CD4-positive, alpha-beta T cell (primary cell): ENCODE results near the gene GPD2. TPM values are rescaled to one million over a fixed set of nuclear protein-coding genes. Genes with fewer than 3 reads are reported as not detected.

ENCODE experiments used
- ATAC-seq: fragments of 200-7000 bp; cut with Tn5 transposase; one replicate; pipeline ENCODE4 v1.10.0; 2022; ENCODE audit warnings: mild to moderate bottlenecking; ENCODE audit not compliant: poor library complexity
- CTCF ChIA-PET: fragments of 350-600 bp; sonication (Branson Sonifier 250); formaldehyde crosslinking; loops from one replicate; lab custom pipeline; 2021; ENCODE audit warnings: antibody characterized with exemption, inconsistent platforms; lab: Charles Lee
- POLR2A ChIA-PET: fragments of 350-600 bp; sonication (Branson Sonifier 250); formaldehyde crosslinking; loops from one replicate; lab custom pipeline; 2021; ENCODE audit warnings: antibody characterized with exemption, inconsistent platforms; lab: Charles Lee
- DNase-seq, 14 experiments: peaks; one replicate each; pipeline ENCODE4 v3.0.0-alpha.2; 2013 to 2020; ENCODE audit warnings: mixed read lengths in 2 of 14
- H3K27ac ChIP-seq, 2 donors: one replicate each; pipeline versions ENCODE4 v1.5.1 to v1.7.0; 2013; ENCODE audit warnings: low read length in 2 of 2, low read depth in 1 of 2, mild to moderate bottlenecking in 1 of 2
- H3K27me3 ChIP-seq, 2 experiments: 1 replicate in 1 of 2; 2 replicates in 1 of 2; pipeline versions ENCODE4 v1.6.1 to v1.7.0; 2013; ENCODE audit warnings: low read length in 2 of 2, control low read depth in 1 of 2, mild to moderate bottlenecking in 1 of 2, moderate library complexity in 1 of 2; ENCODE audit not compliant: insufficient read depth in 2 of 2, control insufficient read depth in 1 of 2
- H3K36me3 ChIP-seq: one replicate; pipeline ENCODE4 v1.6.1; 2013; ENCODE audit warnings: low read length, control low read depth; ENCODE audit not compliant: insufficient read depth
- H3K4me1 ChIP-seq: one replicate; pipeline ENCODE4 v1.6.1; 2013; ENCODE audit warnings: low read length, control low read depth; ENCODE audit not compliant: insufficient read depth
- H3K4me3 ChIP-seq: one replicate; pipeline ENCODE4 v1.5.1; 2013; ENCODE audit warnings: mild to moderate bottlenecking, low read length, moderate library complexity
- H3K9me3 ChIP-seq, 2 experiments: 1 replicate in 1 of 2; 2 replicates in 1 of 2; pipeline versions ENCODE4 v1.6.1 to v1.7.0; 2013; ENCODE audit warnings: low read length in 2 of 2, mild to moderate bottlenecking in 2 of 2, control low read depth in 1 of 2, moderate library complexity in 1 of 2; ENCODE audit not compliant: control insufficient read depth in 1 of 2, insufficient read depth in 1 of 2
- H3K27ac Mint-ChIP-seq: one replicate; pipeline ENCODE4 v1.8.0; 2020; ENCODE audit warnings: mixed read lengths
- H3K27me3 Mint-ChIP-seq: one replicate; pipeline ENCODE4 v1.8.0; 2021; ENCODE audit warnings: mixed read lengths
- H3K36me3 Mint-ChIP-seq: one replicate; pipeline ENCODE4 v1.8.0; 2021; ENCODE audit warnings: low read depth, mixed read lengths
- H3K4me1 Mint-ChIP-seq: one replicate; pipeline ENCODE4 v1.8.0; 2021; ENCODE audit warnings: low read depth, mixed read lengths
- H3K4me3 Mint-ChIP-seq: one replicate; pipeline ENCODE4 v1.8.0; 2020; ENCODE audit warnings: mild to moderate bottlenecking, mixed read lengths
- H3K9me3 Mint-ChIP-seq: one replicate; pipeline ENCODE4 v1.8.0; 2020; ENCODE audit warnings: mixed read lengths
- intact Hi-C, 2 experiments: fragments of 100-400 bp; cut with DNase I in 1 of 2; cut with micrococcal nuclease in 1 of 2; formaldehyde crosslinking; loops; one replicate each; pipeline versions ENCODE4 v1.15.1 to v1.9.0; 2023 to 2025; cut with DNase I, micrococcal nuclease
- total RNA-seq, 174 experiments: library from RNA in 2 of 174; stranded (reverse) in 2 of 174; gene quantifications; one replicate each; pipeline ENCODE4 v1.2.3 and lab custom pipeline; 2021 to 2026
- TF ChIP-seq, protein P1 (sequence below): fragments of 200-600 bp; IDR thresholded peaks from one replicate; pipeline ENCODE4 v1.8.0; 2022; ENCODE audit warnings: antibody characterized with exemption, mild to moderate bottlenecking

GPD2 gene
- total RNA-seq, 2 experiments from 2014 or later, result 6.2 to 6.7 TPM

DNA sequence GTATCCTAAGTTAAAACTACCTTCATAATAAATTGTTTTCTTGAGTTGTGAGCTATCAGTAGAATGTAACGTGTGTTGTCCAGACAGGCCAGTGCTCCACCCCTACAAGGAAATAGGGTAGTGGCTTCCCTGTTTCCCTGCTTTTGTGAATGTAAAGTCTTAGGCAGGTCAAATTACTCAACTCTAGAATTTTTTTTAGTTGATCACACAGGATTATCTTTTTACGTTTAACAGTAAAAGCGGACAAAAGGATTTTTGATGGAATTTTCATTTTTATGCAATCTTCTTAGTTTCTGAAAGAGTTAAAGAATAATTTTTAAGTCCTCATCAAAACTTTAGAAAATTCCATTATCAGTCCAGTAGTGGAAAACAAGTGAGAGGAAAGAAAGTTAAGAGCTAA lies 38.2 kb downstream of the GPD2 start:
- H3K4me3 ChIP-seq, result no peak overlapping the region
- CTCF ChIA-PET, result interaction anchor here (0.9 kb wide), 1 partner anchor 46 kb away, joined by 3 read pairs; no protein-coding TSS in a partner anchor
- Mint-ChIP-seq H3K27ac (no peak overlapping the region), H3K9me3 (no peaks in the 10 kb centered on the region), H3K36me3 (peaks cover 26% of the 10 kb centered on the region), H3K4me3 (no peak overlapping the region), H3K4me1 (peaks cover 36% of the 10 kb centered on the region), H3K27me3 (no peaks in the 10 kb centered on the region)
- TF ChIP-seq, protein P1, sequence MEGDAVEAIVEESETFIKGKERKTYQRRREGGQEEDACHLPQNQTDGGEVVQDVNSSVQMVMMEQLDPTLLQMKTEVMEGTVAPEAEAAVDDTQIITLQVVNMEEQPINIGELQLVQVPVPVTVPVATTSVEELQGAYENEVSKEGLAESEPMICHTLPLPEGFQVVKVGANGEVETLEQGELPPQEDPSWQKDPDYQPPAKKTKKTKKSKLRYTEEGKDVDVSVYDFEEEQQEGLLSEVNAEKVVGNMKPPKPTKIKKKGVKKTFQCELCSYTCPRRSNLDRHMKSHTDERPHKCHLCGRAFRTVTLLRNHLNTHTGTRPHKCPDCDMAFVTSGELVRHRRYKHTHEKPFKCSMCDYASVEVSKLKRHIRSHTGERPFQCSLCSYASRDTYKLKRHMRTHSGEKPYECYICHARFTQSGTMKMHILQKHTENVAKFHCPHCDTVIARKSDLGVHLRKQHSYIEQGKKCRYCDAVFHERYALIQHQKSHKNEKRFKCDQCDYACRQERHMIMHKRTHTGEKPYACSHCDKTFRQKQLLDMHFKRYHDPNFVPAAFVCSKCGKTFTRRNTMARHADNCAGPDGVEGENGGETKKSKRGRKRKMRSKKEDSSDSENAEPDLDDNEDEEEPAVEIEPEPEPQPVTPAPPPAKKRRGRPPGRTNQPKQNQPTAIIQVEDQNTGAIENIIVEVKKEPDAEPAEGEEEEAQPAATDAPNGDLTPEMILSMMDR, result no peak
- no peaks in the 10 kb centered on the region for H3K27me3 ChIP-seq
- no peaks in the 10 kb centered on the region for H3K36me3 ChIP-seq
- no peaks in the 10 kb centered on the region for H3K9me3 ChIP-seq
- H3K27ac ChIP-seq, result no peak overlapping the region
- peaks cover 10% of the 10 kb centered on the region for H3K4me1 ChIP-seq
- ATAC-seq (no peak), DNase-seq (no peak)
- POLR2A ChIA-PET, result no interaction called here
- intact Hi-C loops, result no loop called here

DNA sequence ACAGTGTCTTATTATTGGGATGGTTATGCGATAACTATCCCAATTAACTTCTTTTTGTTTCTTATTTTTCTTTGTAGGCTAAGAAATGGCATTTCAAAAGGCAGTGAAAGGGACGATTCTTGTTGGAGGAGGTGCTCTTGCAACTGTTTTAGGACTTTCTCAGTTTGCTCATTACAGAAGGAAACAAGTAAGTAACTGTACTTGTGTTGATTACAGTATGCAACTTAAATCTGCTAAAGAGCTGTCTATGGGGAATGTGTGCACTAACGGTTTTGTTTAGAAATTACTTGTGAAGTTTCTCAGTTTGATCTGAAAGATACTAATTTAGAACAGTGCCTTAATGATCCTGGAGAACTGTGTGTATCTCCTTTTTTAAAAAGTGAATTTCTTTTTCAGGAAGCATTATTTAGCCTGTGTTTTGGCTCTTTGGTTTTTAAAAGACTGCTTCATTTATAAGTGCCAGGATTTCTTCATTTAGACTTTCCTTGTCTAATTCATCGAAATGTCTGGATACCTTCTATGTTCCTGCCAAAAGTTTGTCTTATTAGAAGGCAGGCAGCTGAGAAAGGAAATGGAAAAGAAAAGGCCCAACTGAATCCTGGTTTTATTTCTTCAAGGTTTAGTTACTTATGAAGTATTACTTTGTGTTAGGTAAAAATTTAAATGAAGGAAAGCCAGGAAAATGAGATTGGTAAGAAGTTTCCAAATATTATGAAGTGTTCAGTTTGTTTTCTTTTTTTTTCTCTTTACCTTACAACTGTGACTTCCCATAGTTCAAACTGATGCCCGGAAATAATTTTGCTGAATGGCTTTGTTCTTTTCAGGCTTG lies 40.1 kb downstream of the GPD2 start:
- Histone ChIP-seq H3K27ac (no peak overlapping the region), H3K4me3 (no peak overlapping the region), H3K4me1 (peaks cover 6% of the 10 kb centered on the region), H3K9me3 (no peaks in the 10 kb centered on the region), H3K36me3 (no peaks in the 10 kb centered on the region), H3K27me3 (no peaks in the 10 kb centered on the region)
- Mint-ChIP-seq H3K27me3 (no peaks in the 10 kb centered on the region), H3K9me3 (no peaks in the 10 kb centered on the region), H3K36me3 (peaks cover 36% of the 10 kb centered on the region), H3K4me3 (no peak overlapping the region), H3K4me1 (peaks cover 21% of the 10 kb centered on the region), H3K27ac (peak overlapping the region; percentile 24)
- no peak for ATAC-seq
- ChIA-PET POLR2A (no interaction called here), CTCF (no interaction called here)
- no peak for DNase-seq
- TF ChIP-seq, protein P1, result no peak
- intact Hi-C loops, result no loop called here

DNA sequence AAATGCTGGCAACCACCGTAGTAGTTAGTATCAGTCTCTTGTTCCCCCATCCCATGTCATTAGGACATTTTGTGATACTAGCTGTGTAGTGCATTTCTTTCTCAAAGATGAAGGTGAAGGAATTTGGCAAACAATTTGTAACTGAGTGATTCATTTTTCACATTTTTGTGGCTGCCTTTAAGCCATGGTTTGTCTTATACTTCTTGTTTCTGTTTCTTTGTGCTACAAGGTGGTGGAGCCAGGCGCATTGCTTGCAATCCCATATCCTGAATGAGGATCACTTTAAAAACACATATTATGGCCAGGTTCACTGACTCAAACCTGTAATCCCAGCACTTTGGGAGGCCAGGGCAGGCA lies 40.6 kb downstream of the GPD2 start:
- Mint-ChIP-seq H3K36me3 (peaks cover 36% of the 10 kb centered on the region), H3K9me3 (no peaks in the 10 kb centered on the region), H3K4me1 (peaks cover 17% of the 10 kb centered on the region), H3K27ac (peak overlapping the region; percentile 24), H3K27me3 (no peaks in the 10 kb centered on the region), H3K4me3 (no peak overlapping the region)
- Histone ChIP-seq H3K9me3 (no peaks in the 10 kb centered on the region), H3K4me3 (no peak overlapping the region), H3K4me1 (peaks cover 6% of the 10 kb centered on the region), H3K27ac (no peak overlapping the region), H3K36me3 (no peaks in the 10 kb centered on the region), H3K27me3 (no peaks in the 10 kb centered on the region)
- TF ChIP-seq, protein P1, result no peak
- ATAC-seq (no peak), DNase-seq (no peak)
- POLR2A ChIA-PET, result no interaction called here
- intact Hi-C loops, result no loop called here
- CTCF ChIA-PET, result no interaction called here
